Stimulated activated CD4-positive, alpha-beta T cell treated with anti-CD3 and anti-CD28 coated beads, Interleukin-2, amount 100 ng/mL, for 4 hours (primary cell): ENCODE results near the gene PARM1.
"Not testable (repeated sequence)": the region's sequence is repeated elsewhere in the genome, so short reads cannot be mapped to it uniquely, and the experiment has no call there.

Experiments used
- DNase-seq: peaks from one replicate; pipeline ENCODE4 v3.0.0-alpha.2; 2020; ENCODE audit warnings: low read depth

Gene PARM1

GRCh38 chr4:74983253-74983635 is 50.3 kb downstream of the PARM1 start:
- DNase-seq = no peak

- no peak for DNase-seq
Observed at GRCh38 chr4:74990276-74990875, 57.5 kb downstream of the PARM1 start.

- not testable (repeated sequence) for DNase-seq
Observed at GRCh38 chr4:74994436-74994835, 61.5 kb downstream of the PARM1 start.

GRCh38 chr4:74996996-74997395 is 64.1 kb downstream of the PARM1 start:
- no peak for DNase-seq

GRCh38 chr4:74997948-74998729 is 65.2 kb downstream of the PARM1 start:
- no peak for DNase-seq

GRCh38 chr4:74999714-75000309 is 66.9 kb downstream of the PARM1 start:
- DNase-seq = no peak

GRCh38 chr4:75001871-75002270 is 69.0 kb downstream of the PARM1 start:
- DNase-seq = no peak

GRCh38 chr4:75002381-75002780 is 69.5 kb downstream of the PARM1 start:
- DNase-seq = no peak

- no peak for DNase-seq
Observed at GRCh38 chr4:75003979-75004378, 71.1 kb downstream of the PARM1 start.

- no peak for DNase-seq
Observed at GRCh38 chr4:75004755-75005668, 72.1 kb downstream of the PARM1 start.

- DNase-seq = no peak
Observed at GRCh38 chr4:75005727-75006126, 72.8 kb downstream of the PARM1 start.

GRCh38 chr4:75007891-75008290 is 75.0 kb downstream of the PARM1 start:
- no peak for DNase-seq

GRCh38 chr4:75009138-75009537 is 76.2 kb downstream of the PARM1 start:
- DNase-seq = no peak

- DNase-seq = no peak
Observed at GRCh38 chr4:75011131-75011795, 78.3 kb downstream of the PARM1 start.

- no peak for DNase-seq
Observed at GRCh38 chr4:75015627-75016026, 82.7 kb downstream of the PARM1 start.

GRCh38 chr4:75016472-75016871 is 83.6 kb downstream of the PARM1 start:
- DNase-seq = no peak

GRCh38 chr4:75018811-75019479 is 86.0 kb downstream of the PARM1 start:
- no peak for DNase-seq

- DNase-seq = no peak
Observed at GRCh38 chr4:75025431-75025830, 92.5 kb downstream of the PARM1 start.

- no peak for DNase-seq
Observed at GRCh38 chr4:75028196-75028854, 95.4 kb downstream of the PARM1 start.

- no peak for DNase-seq
Observed at GRCh38 chr4:75030028-75030427, 97.1 kb downstream of the PARM1 start.
